GM18505 (cell line): ENCODE data around the gene EFCAB6.
"Not testable (repeated sequence)": the region's sequence is repeated elsewhere in the genome, so short reads cannot be mapped to it uniquely, and the experiment has no call there.

Experiments used
- ATAC-seq: cut with Tn5 transposase; IDR thresholded peaks from one replicate; pipeline ENCODE4 v1.9.1; 2021; ENCODE audit not compliant: unreplicated experiment
- POLR2A ChIP-seq: IDR thresholded peaks from 4 replicates; pipeline ENCODE4 v1.6.1; 2011; ENCODE audit warnings: borderline replicate concordance; ENCODE audit not compliant: insufficient read depth, insufficient read length; ENCODE audit errors: extremely low read depth

EFCAB6 gene

DNA sequence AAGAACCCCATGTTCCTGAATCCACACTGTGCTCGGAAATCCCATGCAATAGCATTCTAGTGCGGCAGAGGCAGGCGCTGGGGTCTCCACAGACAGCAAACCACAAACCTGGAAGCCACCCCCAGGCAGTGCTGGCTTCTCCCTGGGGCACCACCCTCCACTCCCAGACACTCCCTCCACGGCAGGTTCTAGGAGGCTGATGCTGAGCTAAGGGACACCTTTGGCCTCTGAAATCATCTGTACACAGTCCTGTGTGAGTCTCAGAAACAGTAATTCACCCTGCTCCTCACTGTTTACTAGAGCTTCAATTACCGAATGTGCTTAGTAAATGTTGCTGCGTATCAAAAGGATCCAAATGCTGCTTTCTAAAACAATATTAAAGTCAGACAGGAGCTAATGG, 129.3 kb downstream of the EFCAB6 start:
- ATAC-seq: no peak
- TF ChIP-seq POLR2A: no peak

DNA sequence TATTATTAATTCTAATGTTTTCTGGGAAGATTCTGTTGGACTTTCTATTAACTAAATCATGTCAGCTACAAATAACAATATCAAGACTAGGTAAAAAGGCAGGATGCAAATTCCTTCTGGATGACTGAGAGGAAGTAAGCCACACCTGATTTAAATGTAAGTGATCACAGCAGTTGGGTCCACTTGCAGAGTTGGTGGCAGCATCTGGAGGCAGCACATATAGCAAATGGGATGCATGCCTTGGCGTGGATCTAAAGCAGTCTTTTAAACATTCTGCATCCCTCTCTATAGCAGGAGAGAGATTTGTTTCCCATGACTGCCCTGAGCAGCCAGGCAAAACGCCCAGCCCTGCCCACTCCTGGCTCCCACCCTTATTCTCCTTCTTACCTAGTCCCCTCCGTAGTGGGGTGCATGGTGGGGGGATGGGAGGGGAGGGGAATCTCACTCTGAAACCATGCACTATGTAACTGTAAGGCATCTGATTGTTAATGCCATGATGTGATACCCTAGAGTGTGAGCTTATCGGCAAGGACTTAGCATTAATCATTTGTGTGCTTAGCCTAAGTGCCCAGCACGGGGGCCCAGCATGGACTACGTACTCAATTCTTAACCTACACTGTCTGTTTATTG, 130.3 kb downstream of the EFCAB6 start:
- TF ChIP-seq POLR2A: no peak
- no peak for ATAC-seq

DNA sequence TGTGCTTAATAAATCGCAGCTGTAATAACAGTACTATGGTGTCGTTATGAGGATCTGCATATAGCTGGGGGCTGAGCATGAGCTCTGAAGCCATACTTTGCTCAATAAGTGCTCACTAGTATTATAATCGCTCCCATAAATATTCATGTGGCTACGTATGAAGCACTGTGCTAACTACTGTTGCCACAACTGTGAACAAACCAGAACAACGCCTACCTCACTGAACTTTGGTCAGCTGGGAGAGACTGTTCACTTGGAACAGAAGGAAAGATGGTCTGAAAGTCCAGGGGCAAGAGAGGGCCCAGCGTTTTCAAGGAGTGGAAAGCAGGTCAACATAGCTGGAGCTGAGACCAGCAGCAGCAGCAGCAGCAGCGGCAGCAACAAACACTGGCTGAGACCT, 141.6 kb downstream of the EFCAB6 start:
- no peak for TF ChIP-seq POLR2A
- no peak for ATAC-seq

DNA sequence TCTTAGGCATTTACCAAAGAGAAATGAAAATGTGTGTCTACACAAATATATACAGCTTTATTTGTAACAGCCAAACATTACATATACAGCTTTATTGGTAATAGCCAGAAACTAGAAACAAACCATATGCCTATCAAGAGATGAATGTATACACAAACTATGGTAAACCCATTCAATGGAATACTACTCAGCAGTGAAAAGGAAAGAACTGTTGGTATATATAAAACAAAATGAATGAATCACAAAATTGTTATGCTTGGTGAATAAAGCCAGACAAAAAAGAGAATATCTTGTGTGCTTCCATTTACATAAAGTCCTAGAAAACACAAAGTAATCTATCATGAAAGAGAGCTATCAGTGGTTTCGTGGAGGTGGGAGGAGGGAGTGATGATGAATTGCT, 142.9 kb downstream of the EFCAB6 start:
- TF ChIP-seq POLR2A: no peak
- ATAC-seq: no peak

DNA sequence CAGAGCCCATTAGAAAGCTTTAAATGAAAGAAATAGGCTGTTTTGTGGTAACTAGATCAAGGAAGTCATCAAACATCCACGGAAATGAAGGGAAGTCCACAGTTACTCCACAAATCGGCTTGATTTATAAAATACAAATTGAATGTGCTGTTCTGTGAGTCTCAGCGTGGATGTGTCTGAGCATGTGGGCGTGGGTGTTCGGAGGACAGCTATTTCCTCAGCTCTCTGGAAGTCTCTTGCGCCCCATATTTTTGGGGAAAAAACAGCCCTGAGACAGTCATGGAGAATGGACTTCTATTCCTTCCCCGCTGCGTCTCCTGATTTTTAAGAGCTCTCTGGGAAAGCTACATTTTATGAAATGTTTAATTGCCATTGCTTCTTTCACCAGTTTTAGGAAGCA, 144.4 kb downstream of the EFCAB6 start:
- no peak for ATAC-seq
- TF ChIP-seq POLR2A: no peak

DNA sequence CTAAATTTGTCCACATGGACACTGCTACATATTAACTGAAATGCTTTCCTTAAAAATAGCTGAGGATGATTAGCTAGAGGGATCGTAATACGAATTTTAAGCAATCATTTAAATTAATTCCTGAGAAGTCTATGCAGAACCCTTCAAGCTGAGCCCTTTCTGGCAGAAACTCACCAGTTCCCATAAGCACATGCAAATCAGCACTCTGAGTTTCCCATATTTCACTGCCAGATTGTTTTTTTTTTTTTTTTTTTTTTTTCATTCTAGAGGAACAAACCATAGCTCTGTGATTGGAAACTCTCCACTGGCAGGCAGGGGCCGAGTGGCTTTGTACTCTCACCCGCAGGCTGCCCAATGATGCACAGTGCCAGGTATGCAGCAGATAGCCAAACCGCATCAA, 145.6 kb downstream of the EFCAB6 start:
- TF ChIP-seq POLR2A: no peak
- ATAC-seq: no peak

DNA sequence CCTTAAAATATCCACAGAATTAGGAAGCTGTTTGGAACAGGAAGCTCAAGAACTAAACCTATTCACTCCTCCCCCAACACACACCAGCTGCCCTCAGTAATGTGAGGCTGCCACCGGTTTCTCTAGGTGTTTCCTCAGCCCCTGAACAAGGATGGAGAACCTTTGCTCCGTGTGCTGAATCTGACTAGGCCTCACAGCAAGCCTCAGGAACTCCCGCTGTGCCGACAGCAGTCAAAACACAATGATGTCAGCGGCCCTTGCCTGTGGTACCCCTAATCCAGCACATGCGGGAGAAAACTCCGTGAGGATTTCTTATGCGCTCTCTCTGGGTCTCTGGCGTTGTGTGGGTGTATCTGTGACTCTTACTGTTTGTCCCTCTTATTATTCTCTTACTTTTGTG, 153.3 kb downstream of the EFCAB6 start:
- no peak for TF ChIP-seq POLR2A
- no peak for ATAC-seq

DNA sequence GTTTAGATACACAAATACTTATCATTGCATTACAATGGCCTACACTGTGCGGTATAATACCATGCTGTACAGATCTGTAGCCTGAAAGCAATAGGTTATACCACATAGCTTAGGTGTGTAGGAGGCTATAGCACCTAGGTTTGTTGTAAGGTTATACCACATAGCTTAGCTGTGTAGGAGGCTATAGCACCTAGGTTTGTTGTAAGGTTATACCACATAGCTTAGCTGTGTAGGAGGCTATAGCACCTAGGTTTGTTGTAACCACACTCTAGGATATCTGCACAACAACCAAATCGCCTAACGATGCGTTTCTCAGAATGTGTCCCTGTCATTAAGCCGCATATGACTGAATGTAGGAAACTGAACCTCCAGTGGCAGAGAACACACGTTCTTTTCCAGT, 155.5 kb downstream of the EFCAB6 start:
- not testable (repeated sequence) for ATAC-seq

DNA sequence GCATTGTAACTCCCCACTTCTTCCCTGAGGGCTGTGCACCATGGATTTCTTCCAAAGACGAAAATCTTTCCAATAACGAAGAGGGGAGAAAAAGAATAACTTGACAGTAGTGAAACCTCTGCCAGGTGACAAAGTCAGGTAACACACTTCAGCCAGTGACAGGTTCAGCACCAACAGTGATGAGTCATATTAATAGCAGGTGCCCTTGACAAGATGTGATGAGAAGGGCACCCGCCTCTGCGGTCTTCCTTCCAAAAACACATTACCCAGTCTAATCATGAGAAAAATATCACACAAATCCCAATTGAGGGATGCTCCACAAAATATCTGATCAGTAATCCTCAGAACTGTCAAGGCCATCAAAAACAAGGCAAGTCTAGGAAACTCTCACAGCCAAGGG, 157.8 kb downstream of the EFCAB6 start:
- no peak for TF ChIP-seq POLR2A
- ATAC-seq: no peak

DNA sequence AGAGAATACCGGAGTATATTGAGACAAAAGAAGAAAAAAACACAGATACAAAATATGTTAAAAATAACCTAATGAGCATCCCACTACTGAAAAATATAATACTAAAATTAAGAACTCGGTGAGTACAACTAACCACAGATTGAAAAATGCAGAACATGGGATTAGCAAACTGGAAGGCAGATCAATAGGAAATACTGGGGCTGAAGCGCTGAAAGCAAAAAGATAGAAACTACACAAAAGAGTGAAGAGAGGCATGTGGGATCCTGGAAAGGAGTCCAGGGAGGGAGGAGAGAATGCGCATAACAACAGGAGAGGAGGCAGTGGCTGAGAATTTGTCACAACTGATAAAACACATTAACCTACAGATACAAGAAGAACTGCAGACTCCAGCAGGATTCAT, 159.3 kb downstream of the EFCAB6 start:
- no peak for TF ChIP-seq POLR2A

DNA sequence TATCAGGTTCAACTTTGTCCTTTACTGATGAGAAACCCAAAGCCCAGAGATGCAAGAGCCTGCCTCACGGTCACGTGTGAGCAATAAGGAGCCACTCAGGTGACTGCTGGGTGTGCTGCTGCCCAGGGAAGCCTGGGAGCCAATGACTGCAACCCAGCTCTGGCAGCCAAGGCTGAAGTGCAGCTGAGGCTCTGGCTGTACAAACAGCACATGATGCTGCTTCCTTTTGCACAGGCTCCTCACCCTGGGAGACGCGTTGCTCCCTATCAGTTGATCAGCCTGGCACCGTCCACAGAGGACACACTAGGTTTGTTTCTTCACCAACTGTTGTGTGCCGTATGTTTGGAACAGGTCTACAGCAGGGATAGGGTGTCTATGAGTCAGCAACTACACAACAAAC, 168.7 kb downstream of the EFCAB6 start:
- no peak for TF ChIP-seq POLR2A
- ATAC-seq: no peak

More for the DNA sequence above, 159.3 kb downstream of the EFCAB6 start:
- no peak for ATAC-seq

DNA sequence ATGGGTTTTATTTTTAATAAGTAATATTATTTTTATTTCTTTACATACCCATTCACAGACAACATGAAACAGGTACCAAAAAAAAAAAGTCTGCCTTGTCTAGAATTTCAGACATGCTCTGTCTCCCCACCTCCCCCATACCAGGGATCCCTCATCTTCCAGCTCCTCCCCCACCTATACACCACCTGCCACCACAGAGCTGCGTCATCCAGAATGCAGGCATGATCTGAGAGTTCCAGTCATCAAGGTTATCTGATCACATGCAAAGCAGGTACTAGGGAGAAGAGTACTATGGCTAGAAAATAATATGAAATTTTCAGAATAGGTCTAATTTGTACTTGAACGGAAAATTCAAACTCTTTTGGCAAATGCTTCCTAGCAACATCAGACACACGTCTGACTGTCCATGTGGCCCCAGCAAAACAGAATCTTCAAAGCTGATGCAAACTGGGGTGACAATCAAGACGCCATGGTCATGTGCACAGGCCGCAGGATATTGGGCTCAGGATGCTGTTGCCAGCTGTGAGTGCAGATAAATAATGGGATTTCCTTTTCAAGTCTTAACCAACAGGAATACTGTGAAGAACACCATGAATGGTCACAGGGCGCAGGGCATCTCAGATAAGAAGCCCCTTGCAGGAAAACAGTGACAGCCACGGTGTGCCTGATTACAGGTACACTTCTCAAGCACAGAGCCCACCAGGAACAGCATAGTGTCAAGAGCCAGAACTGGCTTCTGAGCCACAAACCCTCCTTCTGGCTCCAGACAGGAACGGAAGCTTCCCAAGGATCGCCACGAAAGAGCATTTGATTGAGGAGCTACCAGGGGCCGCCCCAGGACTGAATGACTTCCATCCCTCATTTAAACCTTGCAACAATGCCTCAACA, 169.5 kb downstream of the EFCAB6 start:
- no peak for ATAC-seq
- no peak for TF ChIP-seq POLR2A

DNA sequence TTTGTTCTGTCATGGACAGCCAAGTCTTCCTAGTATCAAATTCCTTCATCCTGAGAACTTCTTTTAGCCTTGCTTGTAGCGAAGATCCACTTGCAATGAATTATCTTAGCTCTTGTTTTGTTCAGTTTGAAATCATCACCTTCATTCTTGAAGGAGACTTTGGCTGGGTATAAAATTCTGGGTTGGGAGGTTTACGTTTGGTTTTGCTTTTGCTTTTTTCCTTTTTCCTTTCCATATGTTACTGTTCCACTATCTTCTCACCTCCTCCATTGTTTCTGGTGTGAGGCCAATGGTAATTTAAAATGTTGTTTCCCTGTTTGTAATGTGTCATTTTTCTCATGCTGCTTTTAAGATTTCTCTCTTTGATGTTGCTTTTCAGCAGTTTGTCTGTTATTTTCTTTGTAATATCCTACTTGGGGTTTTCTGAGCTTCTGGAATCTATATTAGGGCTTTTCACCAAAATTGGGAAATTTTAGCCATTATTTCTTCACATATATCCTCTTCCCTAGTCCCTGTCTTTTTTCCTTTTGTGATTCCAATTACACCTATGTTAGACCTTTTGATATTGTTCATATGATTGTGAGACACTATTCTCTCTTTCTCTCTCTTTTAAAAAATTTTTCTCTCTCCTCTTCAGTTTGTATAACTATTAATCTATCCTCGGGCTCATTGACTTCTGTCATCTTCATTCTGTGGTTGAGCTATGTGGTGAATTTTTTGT, 172.7 kb downstream of the EFCAB6 start:
- TF ChIP-seq POLR2A: no peak
- ATAC-seq: no peak
